ENCODE measurements around the gene MYL12B. TPM values are rescaled to one million over a fixed set of nuclear protein-coding genes. Genes with fewer than 3 reads are reported as not detected.
"Not testable (repeated sequence)": the region's sequence is repeated elsewhere in the genome, so short reads cannot be mapped to it uniquely, and the experiment has no call there.

MYL12B gene
- 305 and 314 TPM in 2 replicates for total RNA-seq

DNA sequence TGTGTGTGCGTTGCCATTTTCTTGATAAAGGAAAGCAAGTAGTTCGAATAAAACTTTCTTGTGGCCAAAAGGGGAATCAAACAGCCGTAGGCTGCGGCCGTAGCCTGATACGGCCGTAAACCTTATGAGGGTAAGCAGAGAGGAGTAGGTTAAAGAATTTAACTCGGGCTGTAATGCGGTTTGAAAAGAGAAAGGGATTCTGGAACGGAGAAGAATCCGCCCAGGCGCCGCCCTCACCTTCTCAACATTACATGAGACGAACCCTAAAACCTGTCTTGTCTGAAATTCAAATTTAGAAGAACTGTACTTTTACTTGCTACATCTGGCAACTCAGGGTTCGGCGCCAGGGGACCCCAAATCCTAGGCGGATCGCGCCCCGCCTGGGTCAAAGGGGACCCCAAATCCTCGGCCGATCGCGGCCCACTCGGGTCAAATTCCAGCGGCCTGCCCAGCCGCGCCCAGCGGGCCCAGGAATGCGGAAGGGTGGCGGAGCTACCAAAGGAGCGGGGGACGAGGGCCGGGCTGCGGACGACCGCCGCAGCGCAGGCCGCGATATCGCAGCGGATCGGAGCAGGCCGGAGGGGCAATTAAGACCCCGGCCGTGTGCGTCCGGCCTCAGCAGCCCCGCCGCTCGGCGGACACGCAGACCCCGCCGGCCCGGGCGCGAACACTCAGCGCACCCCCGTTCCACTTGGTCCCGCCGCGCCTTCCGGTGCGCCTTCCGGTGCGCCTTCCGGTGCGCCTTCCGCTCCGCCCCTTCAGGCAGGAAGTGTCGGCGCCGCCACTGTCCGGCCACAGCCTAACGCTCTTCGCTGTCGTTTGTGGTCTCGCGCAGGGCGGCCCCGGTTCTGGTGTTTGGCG is at the start of gene MYL12B:
TSS of gene MYL12B (plus strand) at position 761 of the 861 bp plus-strand sequence. CDS start 10,766 bp downstream, outside the sequence.
- intact Hi-C loops (cut with micrococcal nuclease), result loop anchor here (1.0 to 5.0 kb wide), 9 partner anchors 11 to 1976 kb away; partner anchors contain the start of genes METTL4, MYL12A and NDC80

- intact Hi-C loops (cut with micrococcal nuclease), result no loop called here
These were observed 49.3 kb upstream of the MYL12B start for GRCh38 chr18:3212657-3213056.

DNA sequence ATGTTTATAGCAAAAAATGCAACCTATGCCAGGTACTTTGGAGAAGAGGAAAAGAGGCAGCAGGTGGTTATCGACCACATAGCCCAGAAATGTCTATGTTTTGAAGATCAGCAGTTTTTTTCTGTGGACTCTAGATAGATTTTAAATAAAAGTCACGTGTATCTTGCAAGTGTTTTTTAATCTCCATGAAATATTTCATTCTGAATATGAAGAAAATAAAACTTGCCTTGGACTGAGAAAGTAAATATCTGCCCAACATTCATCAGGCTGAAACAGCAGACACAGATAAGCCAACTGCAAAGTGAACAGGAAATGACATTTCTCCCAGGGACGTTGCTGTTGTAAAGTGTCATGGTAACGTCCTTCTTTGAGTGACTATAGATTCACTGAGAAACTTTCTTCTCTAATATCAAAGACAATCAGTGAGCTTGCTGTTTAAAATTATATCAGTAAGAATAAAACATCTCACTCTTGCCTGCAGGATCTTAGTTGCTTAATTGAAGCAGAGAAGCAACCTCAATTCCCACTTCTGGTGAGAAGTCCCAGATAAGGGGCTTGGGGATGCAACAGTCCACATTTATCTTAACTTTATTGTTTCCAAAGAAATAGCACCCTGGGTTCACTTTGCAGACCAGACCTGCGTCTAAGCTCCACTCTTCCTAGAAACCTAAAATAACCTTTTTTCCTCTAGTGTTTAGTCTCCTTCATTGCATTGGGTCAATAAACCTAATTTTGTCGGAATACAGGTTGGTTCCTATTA is 48.5 kb upstream of the MYL12B start:
- intact Hi-C loops (cut with micrococcal nuclease), result no loop called here

GRCh38 chr18:3214855-3215637 is 46.9 kb upstream of the MYL12B start:
- intact Hi-C loops (cut with micrococcal nuclease), result no loop called here

GRCh38 chr18:3216987-3217386 is 44.9 kb upstream of the MYL12B start:
- intact Hi-C loops (cut with micrococcal nuclease), result no loop called here

DNA sequence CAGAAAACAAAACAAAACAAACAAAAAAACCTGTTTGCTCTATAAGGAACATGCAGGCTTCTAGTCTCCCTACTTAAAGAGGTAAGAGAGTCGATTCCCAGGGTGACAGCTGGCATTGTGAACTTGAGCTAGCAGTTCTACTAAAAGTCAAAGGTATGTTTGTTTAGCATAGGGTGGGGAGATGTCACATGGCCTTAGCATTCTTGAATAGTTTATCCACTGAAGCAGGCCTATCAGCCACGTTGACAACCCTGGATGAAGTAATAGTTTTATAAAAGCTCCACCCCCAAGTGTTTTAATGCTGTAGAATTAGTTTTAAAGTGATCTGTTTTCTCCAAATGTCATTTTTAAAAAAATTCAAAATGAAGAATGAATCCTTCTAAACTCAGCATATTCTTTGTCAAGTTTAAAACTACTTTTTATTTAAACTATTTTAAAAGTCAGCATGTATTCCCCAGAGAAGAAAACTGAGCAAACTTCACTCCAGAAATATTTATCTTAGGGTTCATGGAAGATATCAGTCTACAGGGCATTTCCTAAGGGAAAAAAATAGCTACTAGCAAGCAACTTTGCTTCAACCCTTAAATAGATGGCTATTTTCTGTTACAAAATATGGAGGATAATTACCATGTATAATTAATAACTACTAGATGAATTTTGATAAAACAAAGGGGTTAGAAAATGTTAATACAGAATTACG is 43.8 kb upstream of the MYL12B start:
- intact Hi-C loops (cut with micrococcal nuclease), result no loop called here

DNA sequence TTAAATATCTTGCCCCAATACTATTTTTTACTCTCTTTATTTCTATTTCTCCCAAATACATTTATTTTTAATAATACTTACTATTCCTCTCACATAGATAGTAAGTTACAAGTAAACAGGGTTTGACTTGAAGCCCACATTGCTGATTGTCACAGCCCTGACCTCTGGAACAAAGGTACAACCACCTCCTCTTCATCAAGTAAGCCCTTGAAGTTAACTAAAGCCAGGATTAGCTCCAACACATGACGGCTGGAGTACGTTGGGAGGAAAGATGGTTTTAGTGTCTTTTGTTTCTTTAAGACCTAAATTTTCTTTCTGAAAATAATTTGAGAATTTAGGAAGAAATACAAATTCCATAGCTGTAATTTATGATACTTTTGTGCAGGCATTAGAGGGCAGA is 43.1 kb upstream of the MYL12B start:
- intact Hi-C loops (cut with micrococcal nuclease), result no loop called here

DNA sequence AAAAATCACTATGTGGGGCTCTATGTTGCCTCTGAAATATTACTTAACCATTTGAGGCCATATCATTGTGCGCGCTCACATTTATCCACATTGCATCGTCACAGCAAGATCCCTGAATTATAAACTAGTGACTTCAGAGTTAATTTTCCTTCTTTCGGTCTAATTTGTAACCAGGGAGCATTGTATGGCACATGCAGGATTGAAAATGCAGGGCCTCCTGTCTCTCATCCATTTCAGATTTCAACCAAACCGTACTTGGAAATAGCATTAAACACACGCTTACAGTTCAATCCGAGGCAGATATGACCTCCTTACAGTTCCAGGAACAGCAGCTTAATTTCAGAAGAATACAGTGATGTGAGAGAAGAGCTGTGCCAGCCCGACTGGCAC is 42.7 kb upstream of the MYL12B start:
- intact Hi-C loops (cut with micrococcal nuclease), result no loop called here

GRCh38 chr18:3219631-3220335 is 42.1 kb upstream of the MYL12B start, which contains the start of gene MYOM1:
Gene MYOM1, minus strand, starts transcription at chr18:3219968. Its CDS starts 4,745 bp downstream, at chr18:3215223.
- intact Hi-C loops (cut with micrococcal nuclease), result no loop called here

DNA sequence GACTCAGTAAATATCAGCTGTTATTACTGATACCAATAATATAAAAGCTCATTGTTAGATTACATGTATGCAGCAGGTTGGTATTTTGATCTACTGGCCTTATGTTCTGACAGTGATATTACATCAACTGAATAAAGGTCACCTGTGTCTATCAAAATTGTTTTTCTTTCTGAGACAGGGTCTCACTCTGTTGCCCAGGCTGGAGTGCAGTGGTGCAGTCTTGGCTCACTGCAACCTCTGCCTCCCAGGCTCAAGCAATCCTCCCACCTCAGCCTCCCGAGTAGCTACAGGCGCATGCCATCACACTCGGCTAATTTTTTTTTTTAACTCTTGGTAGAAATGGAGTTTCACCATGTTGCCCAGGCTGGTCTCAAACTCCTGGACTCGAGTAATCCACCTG is 41.1 kb upstream of the MYL12B start:
- intact Hi-C loops (cut with micrococcal nuclease), result not testable (repeated sequence)

DNA sequence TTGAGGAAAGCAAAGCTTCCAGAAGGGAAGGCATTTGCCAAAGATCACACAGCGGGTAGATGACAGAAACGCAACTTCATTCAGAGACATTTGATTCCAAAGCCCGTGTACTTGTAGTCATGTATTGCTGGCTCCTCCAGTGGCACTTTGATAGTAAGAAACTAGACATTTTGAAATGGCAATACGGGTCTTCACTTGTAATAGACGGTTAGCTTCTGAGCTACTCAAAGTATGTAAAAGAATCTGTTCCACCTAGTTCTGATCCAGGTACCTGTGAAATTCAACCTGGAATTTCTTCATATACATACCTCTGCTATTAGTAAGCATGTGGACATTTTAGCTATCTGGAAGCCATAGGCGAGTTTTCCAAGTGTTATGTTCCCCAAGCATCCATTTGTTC is 40.4 kb upstream of the MYL12B start:
- intact Hi-C loops (cut with micrococcal nuclease), result no loop called here

GRCh38 chr18:3223356-3223755 is 38.6 kb upstream of the MYL12B start:
- intact Hi-C loops (cut with micrococcal nuclease), result no loop called here

DNA sequence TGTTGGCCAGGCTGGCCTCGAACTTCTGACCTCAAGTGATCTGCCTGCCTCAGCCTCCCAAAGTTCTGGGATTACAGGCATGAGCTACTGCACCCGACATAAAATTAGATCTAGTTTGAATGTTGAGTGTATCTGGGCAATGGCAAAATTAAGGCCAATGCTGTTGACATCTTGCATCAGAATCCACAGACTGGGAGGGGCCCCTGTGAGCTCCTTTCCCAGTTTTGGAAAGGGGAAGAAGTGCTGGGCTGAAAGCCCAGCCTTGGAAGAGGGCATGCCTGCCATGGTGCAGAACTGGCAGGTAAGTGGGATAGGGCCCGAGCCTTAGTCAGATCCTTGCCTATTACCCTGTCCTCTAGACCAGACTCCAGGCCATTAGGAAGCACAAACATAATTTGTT is 37.7 kb upstream of the MYL12B start:
- intact Hi-C loops (cut with micrococcal nuclease), result no loop called here

GRCh38 chr18:3225588-3225987 is 36.3 kb upstream of the MYL12B start:
- intact Hi-C loops (cut with micrococcal nuclease), result no loop called here

DNA sequence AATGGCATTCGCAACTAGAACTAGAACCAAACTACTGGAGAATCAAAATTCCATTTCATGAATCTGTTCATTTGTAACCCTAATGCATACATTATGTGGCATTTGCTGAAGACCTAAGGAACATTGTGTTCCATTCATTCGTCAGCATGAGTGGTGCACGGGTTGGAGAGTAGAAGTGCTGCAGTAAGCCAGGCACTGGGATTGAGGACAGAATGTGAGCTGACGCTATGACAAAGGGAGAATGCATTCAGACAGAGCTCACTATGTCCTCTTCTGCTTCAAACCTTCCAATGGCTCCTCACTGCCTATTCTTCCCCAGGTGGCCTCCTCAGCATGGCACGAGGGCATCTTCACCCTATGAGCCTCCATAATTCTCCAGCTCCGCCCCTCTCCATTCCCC is 35.9 kb upstream of the MYL12B start:
- intact Hi-C loops (cut with micrococcal nuclease), result no loop called here

DNA sequence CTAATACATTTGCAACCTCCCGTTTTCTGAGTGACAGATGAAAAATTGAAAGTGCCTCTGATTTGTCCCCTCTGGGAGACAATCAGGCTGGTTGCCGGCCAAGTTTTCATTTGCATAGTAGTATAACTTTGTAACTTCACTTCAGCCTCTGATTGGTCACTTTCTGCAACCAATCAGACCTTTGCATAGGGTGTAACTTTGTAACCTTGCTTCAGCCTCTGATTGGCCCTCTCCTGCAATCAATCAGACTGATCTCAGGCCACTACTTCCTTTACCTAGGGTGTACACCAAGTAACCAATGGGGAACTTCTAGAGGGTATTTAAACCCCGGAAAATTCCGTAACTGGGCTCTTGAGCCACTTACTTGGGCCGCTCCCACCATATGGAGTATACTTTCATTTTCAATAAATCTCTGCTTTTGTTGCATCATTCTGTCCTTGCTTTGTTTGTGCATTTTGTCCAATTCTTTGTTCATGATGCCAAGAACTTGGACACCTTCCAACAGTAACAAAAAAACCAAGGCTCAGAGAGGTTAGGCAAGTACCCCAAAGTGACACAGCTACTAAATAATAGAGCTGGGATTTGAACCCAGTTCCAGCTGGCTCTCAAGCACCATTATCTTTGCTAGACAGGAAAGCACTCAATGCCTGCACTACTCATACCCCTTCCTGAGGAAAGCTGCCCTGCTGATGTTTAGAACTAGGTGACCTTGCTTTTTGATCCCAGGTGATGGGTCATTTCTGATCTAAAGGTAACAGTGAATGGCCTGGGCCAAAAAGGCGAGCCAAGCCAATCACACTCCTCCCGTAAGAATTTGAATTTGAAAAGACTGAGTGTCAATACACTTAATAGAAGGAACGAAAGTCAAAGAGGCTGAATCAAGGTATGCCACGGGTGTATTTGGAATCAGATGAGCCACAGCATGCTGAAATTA is 31.3 kb upstream of the MYL12B start:
- intact Hi-C loops (cut with micrococcal nuclease), result no loop called here

DNA sequence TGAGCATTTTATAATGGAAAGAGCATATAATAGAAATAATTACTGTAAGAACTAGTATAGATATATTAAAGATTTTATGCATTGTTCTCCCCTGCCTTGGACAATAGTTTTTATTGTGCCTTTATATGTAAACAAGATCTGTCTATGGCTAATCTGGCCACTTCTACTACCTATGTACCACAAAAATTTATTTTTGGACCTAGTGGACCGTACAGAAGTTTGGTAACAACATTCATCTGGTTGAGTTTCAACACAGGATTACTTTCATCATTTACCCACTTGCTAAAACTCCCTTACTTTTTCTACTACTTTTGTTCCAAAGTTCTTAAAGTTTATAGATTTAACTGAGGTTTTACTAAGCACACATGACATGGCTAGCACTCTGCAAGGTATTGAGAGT is 28.9 kb upstream of the MYL12B start:
- intact Hi-C loops (cut with micrococcal nuclease), result no loop called here

DNA sequence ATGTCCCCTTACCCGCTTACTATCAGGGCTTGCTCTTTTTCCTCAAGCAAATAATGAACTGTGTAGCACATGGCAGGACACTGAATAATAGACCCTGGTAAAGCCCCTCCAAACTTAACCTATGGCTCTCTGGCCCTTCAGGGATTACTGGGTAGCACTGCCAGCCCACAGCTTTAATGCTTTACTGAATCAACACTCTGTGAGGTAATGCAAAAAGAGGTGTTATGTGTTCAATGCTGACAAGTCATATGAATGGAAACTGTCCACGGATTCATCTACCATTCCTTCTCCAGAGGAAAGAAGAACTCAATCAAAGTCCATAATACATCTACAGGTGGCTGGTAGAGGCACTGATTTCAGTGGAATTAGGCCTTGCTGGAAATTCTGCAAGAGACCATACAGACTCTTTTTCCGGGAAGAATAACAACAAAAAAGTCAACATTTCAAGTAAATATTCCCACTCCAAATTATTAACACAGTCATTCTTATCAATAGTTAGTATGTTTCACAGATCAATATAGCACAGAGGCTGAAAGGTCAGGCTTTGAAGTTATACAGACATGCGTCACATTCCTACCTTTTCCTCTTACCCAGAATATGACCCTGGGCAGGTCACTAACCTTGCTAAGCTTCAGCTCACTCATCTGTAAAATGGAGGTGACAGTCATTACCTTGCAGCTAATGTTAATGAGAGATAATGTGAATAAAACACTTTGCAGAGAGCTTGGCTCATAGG is 28.3 kb upstream of the MYL12B start:
- intact Hi-C loops (cut with micrococcal nuclease), result no loop called here

- intact Hi-C loops (cut with micrococcal nuclease), result no loop called here
These were observed 27.5 kb upstream of the MYL12B start for GRCh38 chr18:3234457-3234856.

All from T-helper 1 cell treated with Interleukin-12 subunit alpha and Interleukin-12 subunit beta and Interleukin-4 antibody, amounts not matched to agents 30 ng/mL and 1 ng/mL, for 36 hours (primary cell).